ENCODE data around the gene KLF13. TPM values are rescaled to one million over a fixed set of nuclear protein-coding genes. Genes with fewer than 3 reads are reported as not detected.

KLF13 gene
- total and polyA plus RNA-seq, 2 experiments from 2014 or later: 23.5 to 28.6 TPM

GRCh38 chr15:31278544-31279220, 48.0 kb upstream of the KLF13 start:
- Mint-ChIP-seq H3K27ac (no peak overlapping the region), H3K27me3 (ENCODE audit: insufficient read depth, low read depth, poor library complexity) (peaks cover 5% of the 10 kb centered on the region), H3K36me3 (ENCODE audit: low read depth) (no peaks in the 10 kb centered on the region; the same call in 2 of the 3 replicates), H3K9me3 (no peaks in the 10 kb centered on the region; the same call in 2 of the 3 replicates), H3K4me3 (no peak overlapping the region), H3K4me1 (peaks cover 13% of the 10 kb centered on the region)
- Histone ChIP-seq H3K4me2 (no peak overlapping the region), H3K36me3 (ENCODE audit: insufficient read depth) (no peaks in the 10 kb centered on the region), H3K4me3 (no peak overlapping the region), H3F3A (replicated peaks; ENCODE audit: low read depth) (no peaks in the 10 kb centered on the region), H3K9me2 (ENCODE audit: insufficient read depth) (no peaks in the 10 kb centered on the region), H3K27me3 (ENCODE audit: insufficient read depth) (no peaks in the 10 kb centered on the region), H3K27ac (ENCODE audit: low read depth) (no peak overlapping the region), H3K4me1 (ENCODE audit: insufficient read depth) (no peaks in the 10 kb centered on the region), H4K20me1 (replicated peaks; ENCODE audit: insufficient read depth) (no peaks in the 10 kb centered on the region), H2AFZ (no peak overlapping the region), H3K79me2 (replicated peaks; ENCODE audit: insufficient read depth) (no peaks in the 10 kb centered on the region)
- no peak for ATAC-seq
- DNase-seq (ENCODE audit: low spot score): no peak
- no peak for TF ChIP-seq JUNB (IDR thresholded peaks at IDR 0.05; ENCODE audit: unreplicated experiment)
- TF ChIP-seq ZNF331 (CRISPR knock-in tag; IDR thresholded peaks at IDR 0.05; ENCODE audit: low read depth): no peak
- no peak for TF ChIP-seq EZH2phosphoT487 (IDR thresholded peaks at IDR 0.05; ENCODE audit: unreplicated experiment)
- no peak for TF ChIP-seq POLR2AphosphoS5 (IDR thresholded peaks at IDR 0.05; ENCODE audit: low read depth)
- TF ChIP-seq ZNF462 (CRISPR knock-in tag; IDR thresholded peaks at IDR 0.05): no peak
- TF ChIP-seq REST (IDR thresholded peaks at IDR 0.05; ENCODE audit: unreplicated experiment): no peak
- TF ChIP-seq CREB1 (CRISPR knock-in tag; IDR thresholded peaks at IDR 0.05; ENCODE audit: low read depth): no peak
- TF ChIP-seq ETS1 (IDR thresholded peaks at IDR 0.05): no peak
- no peak for TF ChIP-seq NANOG (IDR thresholded peaks at IDR 0.05; ENCODE audit: borderline replicate concordance)
- TF ChIP-seq EZH2 (IDR thresholded peaks at IDR 0.05; ENCODE audit: low read depth, unreplicated experiment): no peak
